Activated T-cell treated with anti-CD3 and anti-CD28 coated beads for 24 hours (primary cell): ENCODE results near the gene NLGN2.

Experiments used
- DNase-seq: peaks from one replicate; pipeline ENCODE4 v3.0.0-alpha.2; 2020; ENCODE audit warnings: low read depth

The NLGN2 gene

GRCh38 chr17:7392696-7393612 is 14.7 kb upstream of the NLGN2 start:
- DNase-seq: no peak

GRCh38 chr17:7393613-7394451 is 13.8 kb upstream of the NLGN2 start:
- DNase-seq: peak; percentile 26

GRCh38 chr17:7394452-7395191 is 13.0 kb upstream of the NLGN2 start, which contains the start of gene PLSCR3:
Gene PLSCR3, minus strand, starts transcription at chr17:7394525. Its CDS starts 415 bp downstream, at chr17:7394110.
- peak; percentile 81 for DNase-seq

GRCh38 chr17:7396147-7396546 is 11.5 kb upstream of the NLGN2 start:
- no peak for DNase-seq

GRCh38 chr17:7398612-7399011 is 9.0 kb upstream of the NLGN2 start:
- DNase-seq: no peak

- DNase-seq: no peak
Observed at GRCh38 chr17:7403043-7403726, 4.5 kb upstream of the NLGN2 start.

- DNase-seq: no peak
Observed at GRCh38 chr17:7403727-7403976, 4.0 kb upstream of the NLGN2 start.

- DNase-seq: peak; percentile 95
Observed at GRCh38 chr17:7403977-7404736, 3.5 kb upstream of the NLGN2 start, which contains the start of gene TMEM256. Gene TMEM256, minus strand, starts transcription at chr17:7404097. Its CDS starts 13 bp downstream, at chr17:7404084.

GRCh38 chr17:7404737-7405349 is 2.8 kb upstream of the NLGN2 start:
- DNase-seq: no peak

- DNase-seq: no peak
Observed at GRCh38 chr17:7405350-7406234, 2.1 kb upstream of the NLGN2 start.

GRCh38 chr17:7406235-7406825 is 1.3 kb upstream of the NLGN2 start:
- no peak for DNase-seq

- DNase-seq: no peak
Observed at GRCh38 chr17:7407082-7407481, 563 bp upstream of the NLGN2 start.

GRCh38 chr17:7408252-7408727 is 645 bp downstream of the NLGN2 start:
- DNase-seq: no peak

GRCh38 chr17:7408863-7409262 is 1.2 kb downstream of the NLGN2 start:
- no peak for DNase-seq

GRCh38 chr17:7409716-7410115 is 2.1 kb downstream of the NLGN2 start:
- no peak for DNase-seq

- DNase-seq: no peak
Observed at GRCh38 chr17:7410634-7411426, 3.2 kb downstream of the NLGN2 start.

- no peak for DNase-seq
Observed at GRCh38 chr17:7411427-7411750, 3.7 kb downstream of the NLGN2 start.

GRCh38 chr17:7413346-7413985 is 5.8 kb downstream of the NLGN2 start:
- DNase-seq: no peak
